K562 treated with DMSO at 1 percent for 12 hours (cell line): ENCODE results near the gene SPATA31D4. TPM values are rescaled to one million over a fixed set of nuclear protein-coding genes. Genes with fewer than 3 reads are reported as not detected.

Experiments used
- total RNA-seq: library from RNA; unstranded; fragments of 300-600 nt; gene quantifications from 2 replicates; pipeline ENCODE4 v1.2.3, GENCODE V29; 2022; ENCODE audit not compliant: insufficient read depth

The SPATA31D4 gene
- not detected in 2 replicates for total RNA-seq

GRCh38 chr9:81928305-81928704 is at the start of gene SPATA31D4:
SPATA31D4 (plus strand) TSS chr9:81928428; CDS start chr9:81928514, 86 bp downstream.

GRCh38 chr9:81943393-81943792 is 15.2 kb downstream of the SPATA31D4 start, which contains the start of gene SPATA31D3:
SPATA31D3 (plus strand) TSS chr9:81943500; CDS start chr9:81943586, 86 bp downstream.

Other genes with a start within 250 kb of the SPATA31D4 start
- not detected in 2 replicates for gene TLE1, start 238.9 kb upstream of the SPATA31D4 start, total RNA-seq
- not detected in 2 replicates for gene SPATA31D3, start 15.1 kb downstream of the SPATA31D4 start, total RNA-seq
- gene SPATA31D1, start 60.3 kb downstream of the SPATA31D4 start, total RNA-seq, result not detected in 2 replicates